Small intestine (tissue), 7 donors: ENCODE data around the gene PTPN20. TPM values are rescaled to one million over a fixed set of nuclear protein-coding genes. Genes with fewer than 3 reads are reported as not detected.

Source experiments
- DNase-seq, 2 donors: peaks; one replicate each; pipeline versions ENCODE4 v3.0.0 to v3.0.0-alpha.2; 2013
- FAIRE-seq: peaks from 2 replicates; lab custom pipeline; 2012; peaks lifted over from hg19 to GRCh38; lab: Jason Lieb, UNC
- H3K27ac ChIP-seq, 3 donors: one replicate each; pipeline ENCODE4 v1.5.1; 2013; ENCODE audit warnings: low read length in 2 of 3, mild to moderate bottlenecking in 2 of 3, control low read depth in 1 of 3, inconsistent platforms in 1 of 3, low read depth in 1 of 3, moderate library complexity in 1 of 3
- H3K27me3 ChIP-seq, 3 donors: one replicate each; pipeline ENCODE4 v1.6.1; 2013; ENCODE audit warnings: low read length in 3 of 3, inconsistent platforms in 1 of 3; ENCODE audit not compliant: control insufficient read depth in 3 of 3, insufficient read depth in 3 of 3
- H3K36me3 ChIP-seq, 3 donors: one replicate each; pipeline ENCODE4 v1.6.1; 2013; ENCODE audit warnings: low read length in 3 of 3, inconsistent platforms in 1 of 3, low read depth in 1 of 3, mild to moderate bottlenecking in 1 of 3, moderate library complexity in 1 of 3; ENCODE audit not compliant: control insufficient read depth in 3 of 3, insufficient read depth in 2 of 3
- H3K4me1 ChIP-seq, 3 donors: one replicate each; pipeline ENCODE4 v1.6.1; 2013; ENCODE audit warnings: low read length in 2 of 3, inconsistent platforms in 1 of 3, low read depth in 1 of 3, mild to moderate bottlenecking in 1 of 3, moderate library complexity in 1 of 3; ENCODE audit not compliant: control insufficient read depth in 3 of 3, insufficient read depth in 2 of 3
- H3K4me3 ChIP-seq, 3 donors: one replicate each; pipeline ENCODE4 v1.5.1; 2013; ENCODE audit warnings: low read length in 3 of 3, control low read depth in 1 of 3, inconsistent platforms in 1 of 3, low read depth in 1 of 3, mild to moderate bottlenecking in 1 of 3, moderate library complexity in 1 of 3
- H3K9me3 ChIP-seq, 2 donors: one replicate each; pipeline ENCODE4 v1.6.1; 2013; ENCODE audit warnings: low read depth in 1 of 2, low read length in 1 of 2; ENCODE audit not compliant: control insufficient read depth in 2 of 2, insufficient read depth in 1 of 2
- WGBS, 3 donors: extraction: QIAGEN DNeasy Blood & Tissue Kit; methylation state at CpG; one replicate each; pipeline ENCODE4 v1.1.7; 2013; 5-methylcytosine and 5-hydroxymethylcytosine counted together
- polyA plus RNA-seq, 4 donors: library from polyadenylated mRNA; stranded (reverse) in 3 of 4; unstranded in 1 of 4; fragments of 200-250 nt in 3 of 4; fragments of 120-200 nt in 1 of 4; gene quantifications; one replicate each; pipeline versions ENCODE4 v1.2.1 to v1.2.3, GENCODE V29; 2013
- donor health status: healthy with polysubstance abuse.
- donor health status: control.
- donor health status: control.
- donor health status: Bipolar disorder and iron deficiency.
- donor health status: healthy.

Gene PTPN20
- polyA plus RNA-seq, 4 donors = 0.45 to 0.81 (median 0.74) TPM

DNA sequence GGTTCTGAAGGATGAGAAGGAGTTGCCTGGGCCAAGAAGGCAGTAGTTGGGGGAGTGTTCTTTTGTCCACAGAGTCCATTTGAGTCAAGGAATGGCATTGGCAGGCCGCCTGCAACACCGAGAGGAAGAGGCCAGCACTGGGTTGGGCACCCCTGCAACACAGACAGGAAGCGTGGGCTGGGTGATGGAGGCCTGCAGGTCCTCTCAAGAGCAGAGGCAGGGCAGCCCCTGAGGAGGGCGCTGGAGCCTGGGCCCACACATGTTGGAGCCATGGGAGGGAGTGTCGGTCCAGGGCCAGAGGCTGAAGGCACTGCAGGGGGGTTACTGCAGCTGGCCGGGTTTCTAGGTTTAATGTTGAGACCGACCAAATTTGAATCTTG, 137.3 kb downstream of the PTPN20 start:
- Histone ChIP-seq H3K4me1 (no peaks in the 10 kb centered on the region), H3K9me3 (no peaks in the 10 kb centered on the region), H3K4me3 (no peak overlapping the region), H3K27me3 (no peaks in the 10 kb centered on the region), H3K27ac (no peak overlapping the region), H3K36me3 (no peaks in the 10 kb centered on the region)
- FAIRE-seq (no peak), DNase-seq (no peak)
- 78 to 86% (median 82%) methylated on average over 7 of the region's 7 CpGs for WGBS, 3 donors

DNA sequence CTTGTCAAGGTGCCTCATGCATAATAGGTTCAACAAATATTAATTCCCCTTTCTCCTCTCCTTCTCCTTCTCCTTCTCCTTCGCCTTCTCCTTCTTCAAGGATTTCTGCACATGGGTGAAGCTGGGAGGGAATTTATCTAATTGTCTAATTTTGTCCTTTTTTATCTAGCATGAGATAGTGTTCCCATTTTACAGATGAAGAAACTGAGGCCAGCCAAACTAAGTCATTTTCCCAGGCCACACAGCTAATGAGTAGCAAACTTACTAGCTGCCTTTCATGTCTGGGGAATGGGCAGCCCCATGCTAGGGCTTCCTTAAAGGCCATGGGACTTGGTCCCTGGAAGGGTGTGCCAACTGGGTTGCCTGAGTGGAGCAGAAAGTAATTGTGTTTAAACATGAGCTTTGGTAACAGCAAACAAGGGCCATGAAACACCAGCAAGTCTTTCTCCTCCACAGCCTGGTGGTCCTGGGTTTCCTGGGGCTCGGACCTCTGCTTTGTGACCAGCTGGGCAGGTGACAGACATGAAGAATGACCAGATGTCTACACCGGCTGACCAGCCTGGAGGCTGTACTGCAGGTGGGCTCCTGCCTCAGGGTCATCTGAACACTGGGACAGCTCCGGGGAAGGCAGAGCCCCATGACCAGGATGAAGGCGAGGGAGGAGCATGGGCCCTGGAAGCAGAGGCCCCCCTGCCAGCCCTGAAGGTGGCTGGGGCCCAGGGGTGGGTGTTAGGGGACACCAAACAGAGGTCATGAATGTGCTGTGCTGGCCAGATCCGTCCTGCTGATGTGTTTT, 138.0 kb downstream of the PTPN20 start:
- DNase-seq = no peak
- 74 to 82% (median 78%) methylated on average over 6 of the region's 6 CpGs for WGBS, 3 donors

DNA sequence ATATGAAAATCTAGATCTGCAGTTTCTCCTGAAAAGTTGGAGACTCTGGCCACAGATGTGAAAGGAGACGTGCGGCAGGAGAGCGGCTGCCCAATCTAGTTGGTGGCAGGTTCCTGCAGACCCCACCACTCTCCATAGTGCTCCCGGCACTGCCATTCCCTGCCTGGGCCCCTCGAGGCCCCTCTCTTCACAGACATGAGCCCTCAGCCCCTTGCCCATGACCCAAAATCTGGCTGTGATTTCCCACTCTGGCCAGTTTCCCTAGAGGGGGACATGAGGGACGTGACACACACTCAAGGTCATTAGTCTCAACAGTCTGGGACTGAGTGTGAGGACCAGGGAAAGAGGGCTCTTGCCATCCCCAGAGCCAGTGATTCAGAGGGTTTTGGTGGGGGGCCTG, 138.7 kb downstream of the PTPN20 start:
- FAIRE-seq (no peak), DNase-seq (no peak)
- no peak overlapping the region for H3K27ac ChIP-seq
- H3K4me3 ChIP-seq = no peak overlapping the region
- no peaks in the 10 kb centered on the region for H3K9me3 ChIP-seq
- no peaks in the 10 kb centered on the region for H3K36me3 ChIP-seq
- 86 to 89% (median 87%) methylated on average over 6 of the region's 6 CpGs for WGBS, 3 donors
- H3K4me1 ChIP-seq = no peaks in the 10 kb centered on the region
- no peaks in the 10 kb centered on the region for H3K27me3 ChIP-seq

More for the DNA sequence above, 138.0 kb downstream of the PTPN20 start:
- Histone ChIP-seq H3K27me3 (no peaks in the 10 kb centered on the region), H3K27ac (no peak overlapping the region), H3K4me3 (no peak overlapping the region), H3K4me1 (no peaks in the 10 kb centered on the region), H3K36me3 (no peaks in the 10 kb centered on the region), H3K9me3 (no peaks in the 10 kb centered on the region)
- FAIRE-seq = no peak

DNA sequence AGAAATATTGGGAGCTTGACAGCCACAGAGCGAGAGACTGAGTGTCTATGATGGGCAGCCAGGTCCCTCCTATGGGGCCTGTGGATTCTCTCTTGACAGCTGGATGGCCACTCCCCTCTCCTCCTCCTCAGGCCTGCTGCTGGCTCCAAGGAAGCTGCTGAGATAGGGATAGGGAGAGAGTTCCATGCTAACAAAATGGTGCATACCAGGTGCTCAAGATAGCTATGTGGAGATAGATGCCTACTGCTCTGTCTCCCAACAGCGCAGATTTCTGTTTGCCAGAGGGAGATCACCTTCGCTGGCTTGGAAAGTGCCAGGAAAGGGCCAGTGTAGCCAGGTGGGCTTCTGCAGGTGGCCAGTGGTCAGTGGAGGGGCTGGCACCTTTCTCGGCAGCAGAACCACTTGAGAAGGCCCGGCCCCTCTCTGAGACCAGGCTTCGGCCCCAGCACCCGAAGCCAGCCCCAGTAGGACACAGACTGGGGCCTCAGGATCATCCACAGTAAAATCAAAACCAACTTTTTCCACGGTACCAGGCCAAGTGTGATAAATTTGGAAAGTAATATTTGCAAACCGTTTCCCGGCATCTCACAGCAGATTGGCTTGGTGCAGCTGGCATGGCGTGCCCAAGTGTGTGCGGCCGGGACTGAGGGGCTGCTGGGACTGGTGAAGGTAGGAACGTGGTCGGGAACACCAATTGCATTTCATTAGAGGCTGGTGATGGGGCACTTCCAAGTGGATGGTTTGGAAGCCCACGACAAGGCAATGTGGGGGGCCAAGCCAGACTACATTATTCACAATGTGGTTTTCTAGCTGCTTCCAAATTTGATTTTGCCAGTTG, 139.6 kb downstream of the PTPN20 start:
- H3K4me3 ChIP-seq = no peak overlapping the region
- H3K36me3 ChIP-seq = no peaks in the 10 kb centered on the region
- DNase-seq (no peak), FAIRE-seq (no peak)
- no peak overlapping the region for H3K27ac ChIP-seq
- H3K9me3 ChIP-seq = no peaks in the 10 kb centered on the region
- no peaks in the 10 kb centered on the region for H3K4me1 ChIP-seq
- H3K27me3 ChIP-seq = no peaks in the 10 kb centered on the region
- WGBS, 3 donors = 82 to 88% (median 84%) methylated on average over 16 of the region's 16 CpGs

DNA sequence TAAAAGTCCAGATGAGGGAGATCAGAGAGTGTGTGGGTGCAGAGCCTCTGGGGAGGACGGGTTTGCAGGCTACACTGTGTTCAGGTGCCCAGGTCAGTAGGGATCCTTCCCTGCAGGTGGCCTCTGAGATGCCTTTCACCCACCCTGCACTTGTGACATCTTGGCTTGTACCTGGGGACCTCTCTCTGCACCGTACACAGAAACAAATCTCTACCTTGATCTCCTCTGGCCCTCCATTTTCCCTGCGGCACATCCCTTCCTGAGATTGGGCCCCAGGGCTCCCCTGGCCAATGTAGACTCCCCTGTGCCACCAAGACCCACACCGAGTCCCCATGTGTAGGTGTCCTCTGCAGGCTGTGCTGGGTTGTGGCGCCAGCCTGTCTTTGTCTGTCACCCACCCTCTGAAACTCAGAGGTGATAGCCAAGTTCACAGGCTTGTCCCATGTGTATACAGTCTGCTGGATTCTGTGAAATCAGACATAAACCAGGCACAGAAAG, 140.6 kb downstream of the PTPN20 start:
- no peak for DNase-seq
- Histone ChIP-seq H3K36me3 (no peaks in the 10 kb centered on the region), H3K27me3 (no peaks in the 10 kb centered on the region), H3K27ac (no peak overlapping the region), H3K9me3 (no peaks in the 10 kb centered on the region), H3K4me1 (no peaks in the 10 kb centered on the region), H3K4me3 (no peak overlapping the region)
- FAIRE-seq = no peak
- 72 to 82% (median 74%) methylated on average over 5 of the region's 5 CpGs for WGBS, 3 donors
